ENCODE measurements around the gene SOHLH1.
"Not testable (repeated sequence)": the region's sequence is repeated elsewhere in the genome, so short reads cannot be mapped to it uniquely, and the experiment has no call there.

Gene SOHLH1

DNA sequence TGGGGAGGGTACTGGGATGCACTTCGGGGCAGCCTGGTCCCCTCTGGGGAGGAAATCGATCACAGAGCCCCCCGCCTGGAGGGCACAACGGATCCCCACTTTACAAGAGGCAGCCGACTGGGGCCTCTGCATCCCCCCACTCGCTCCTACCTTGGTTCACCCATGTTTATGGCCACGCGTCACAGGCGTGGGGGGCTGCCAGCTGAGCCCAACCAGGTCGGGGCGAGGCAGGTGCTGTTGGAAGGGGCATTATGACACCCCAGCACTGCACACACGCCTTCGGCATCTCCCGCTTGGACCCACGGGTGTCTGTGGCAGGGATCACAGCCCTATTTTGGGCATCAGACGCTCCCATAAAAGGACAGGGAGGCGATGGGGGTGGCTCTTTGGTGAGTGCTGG is 14.6 kb downstream of the SOHLH1 start:
- H3K4me3 ChIP-seq (ENCODE audit: low read depth in 1 of 5, low read length in 5 of 5), result no peak overlapping the region
- no peaks in the 10 kb centered on the region for H3K4me1 ChIP-seq (ENCODE audit: control insufficient read depth in 5 of 5, insufficient read depth in 5 of 5, low read length in 5 of 5)
- no peak overlapping the region for H3K27ac ChIP-seq (ENCODE audit: low read depth, low read length)
- H3K9me3 ChIP-seq (ENCODE audit: control insufficient read depth in 5 of 5, low read length in 5 of 5), result no peaks in the 10 kb centered on the region
- peaks cover 20 to 44% (median 28%) of the 10 kb centered on the region in 5 donors for H3K27me3 ChIP-seq (ENCODE audit: control insufficient read depth in 5 of 5, insufficient read depth in 4 of 5, low read length in 5 of 5)
- no peak overlapping the region for H3K9ac ChIP-seq (ENCODE audit: low read length in 5 of 5)
- no peaks in the 10 kb centered on the region for H3K36me3 ChIP-seq (ENCODE audit: control insufficient read depth in 5 of 5, insufficient read depth in 5 of 5, low read length in 5 of 5)

DNA sequence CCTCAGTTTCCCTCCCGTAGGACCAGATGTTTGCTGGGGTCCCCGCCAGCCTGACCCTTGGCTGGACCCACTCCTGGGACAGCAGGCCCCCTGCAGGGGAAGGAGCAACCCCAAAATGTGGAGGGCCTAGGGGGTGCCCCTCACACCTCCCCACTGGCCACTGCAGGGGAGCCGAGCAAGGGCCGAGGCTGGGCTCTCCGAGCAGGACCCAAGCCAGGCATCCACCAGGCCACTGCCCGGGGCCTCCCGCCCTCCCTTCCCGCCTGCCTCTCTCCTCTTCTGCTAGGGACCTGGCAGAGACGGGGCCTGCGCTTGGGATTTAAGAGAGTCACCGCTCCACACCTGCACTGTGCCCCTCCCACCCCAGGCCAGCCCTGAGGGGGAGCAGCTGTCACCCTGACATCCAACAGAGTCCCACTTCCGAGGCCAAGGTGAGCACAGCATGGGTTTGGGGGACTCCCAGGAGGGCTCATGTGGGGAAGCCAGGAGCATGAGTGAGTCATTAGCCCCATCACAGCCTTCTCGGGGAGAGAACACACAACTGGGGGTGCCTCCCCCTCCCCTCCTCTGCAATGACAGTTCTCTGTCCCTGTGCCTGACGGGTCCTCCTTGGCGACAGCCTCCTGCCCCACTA is 15.8 kb downstream of the SOHLH1 start:
- no peak overlapping the region for H3K9ac ChIP-seq (ENCODE audit: low read length in 5 of 5)
- H3K9me3 ChIP-seq (ENCODE audit: control insufficient read depth in 5 of 5, low read length in 5 of 5), result no peaks in the 10 kb centered on the region
- no peaks in the 10 kb centered on the region for H3K4me1 ChIP-seq (ENCODE audit: control insufficient read depth in 5 of 5, insufficient read depth in 5 of 5, low read length in 5 of 5)
- peaks cover 18 to 38% (median 26%) of the 10 kb centered on the region in 5 donors for H3K27me3 ChIP-seq (ENCODE audit: control insufficient read depth in 5 of 5, insufficient read depth in 4 of 5, low read length in 5 of 5)
- H3K4me3 ChIP-seq (ENCODE audit: low read depth in 1 of 5, low read length in 5 of 5), result no peak overlapping the region
- no peak overlapping the region for H3K27ac ChIP-seq (ENCODE audit: low read depth, low read length)
- H3K36me3 ChIP-seq (ENCODE audit: control insufficient read depth in 5 of 5, insufficient read depth in 5 of 5, low read length in 5 of 5), result no peaks in the 10 kb centered on the region

GRCh38 chr9:135681161-135681560 is 18.1 kb downstream of the SOHLH1 start:
- Histone ChIP-seq H3K27ac (ENCODE audit: low read depth, low read length) (no peak overlapping the region), H3K9me3 (ENCODE audit: control insufficient read depth in 5 of 5, low read length in 5 of 5) (no peaks in the 10 kb centered on the region), H3K4me3 (ENCODE audit: low read depth in 1 of 5, low read length in 5 of 5) (no peak overlapping the region), H3K4me1 (ENCODE audit: control insufficient read depth in 5 of 5, insufficient read depth in 5 of 5, low read length in 5 of 5) (no peaks in the 10 kb centered on the region), H3K27me3 (ENCODE audit: control insufficient read depth in 5 of 5, insufficient read depth in 4 of 5, low read length in 5 of 5) (peaks cover 12 to 29% (median 16%) of the 10 kb centered on the region in 5 donors), H3K9ac (ENCODE audit: low read length in 5 of 5) (no peak overlapping the region), H3K36me3 (ENCODE audit: control insufficient read depth in 5 of 5, insufficient read depth in 5 of 5, low read length in 5 of 5) (no peaks in the 10 kb centered on the region)

DNA sequence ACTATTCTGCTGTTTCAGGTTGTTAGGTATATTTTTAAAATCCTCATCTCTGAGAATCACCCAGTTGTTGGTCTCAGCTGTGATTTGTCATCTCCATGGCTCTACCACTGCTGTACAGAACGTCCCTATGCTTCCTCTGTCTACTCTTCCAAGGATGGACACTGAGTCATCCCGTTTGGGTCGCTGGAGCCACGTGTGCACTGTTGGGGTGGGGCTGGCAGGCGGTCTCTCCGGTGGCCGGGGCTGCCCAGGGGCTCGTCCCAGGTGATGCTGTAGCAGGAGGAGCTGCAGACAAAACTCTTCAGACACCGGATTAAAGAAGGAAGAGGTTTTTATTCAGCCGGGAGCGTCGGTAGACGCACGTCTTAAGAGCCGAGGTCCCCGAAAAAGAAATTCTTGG is 19.2 kb downstream of the SOHLH1 start:
- H3K27ac ChIP-seq (ENCODE audit: low read depth, low read length), result no peak overlapping the region
- peaks cover 12 to 23% (median 16%) of the 10 kb centered on the region in 5 donors for H3K27me3 ChIP-seq (ENCODE audit: control insufficient read depth in 5 of 5, insufficient read depth in 4 of 5, low read length in 5 of 5)
- H3K36me3 ChIP-seq (ENCODE audit: control insufficient read depth in 5 of 5, insufficient read depth in 5 of 5, low read length in 5 of 5), result no peaks in the 10 kb centered on the region
- H3K4me3 ChIP-seq (ENCODE audit: low read depth in 1 of 5, low read length in 5 of 5), result no peak overlapping the region
- H3K4me1 ChIP-seq (ENCODE audit: control insufficient read depth in 5 of 5, insufficient read depth in 5 of 5, low read length in 5 of 5), result no peaks in the 10 kb centered on the region
- H3K9me3 ChIP-seq (ENCODE audit: control insufficient read depth in 5 of 5, low read length in 5 of 5), result no peaks in the 10 kb centered on the region
- H3K9ac ChIP-seq (ENCODE audit: low read length in 5 of 5), result no peak overlapping the region

DNA sequence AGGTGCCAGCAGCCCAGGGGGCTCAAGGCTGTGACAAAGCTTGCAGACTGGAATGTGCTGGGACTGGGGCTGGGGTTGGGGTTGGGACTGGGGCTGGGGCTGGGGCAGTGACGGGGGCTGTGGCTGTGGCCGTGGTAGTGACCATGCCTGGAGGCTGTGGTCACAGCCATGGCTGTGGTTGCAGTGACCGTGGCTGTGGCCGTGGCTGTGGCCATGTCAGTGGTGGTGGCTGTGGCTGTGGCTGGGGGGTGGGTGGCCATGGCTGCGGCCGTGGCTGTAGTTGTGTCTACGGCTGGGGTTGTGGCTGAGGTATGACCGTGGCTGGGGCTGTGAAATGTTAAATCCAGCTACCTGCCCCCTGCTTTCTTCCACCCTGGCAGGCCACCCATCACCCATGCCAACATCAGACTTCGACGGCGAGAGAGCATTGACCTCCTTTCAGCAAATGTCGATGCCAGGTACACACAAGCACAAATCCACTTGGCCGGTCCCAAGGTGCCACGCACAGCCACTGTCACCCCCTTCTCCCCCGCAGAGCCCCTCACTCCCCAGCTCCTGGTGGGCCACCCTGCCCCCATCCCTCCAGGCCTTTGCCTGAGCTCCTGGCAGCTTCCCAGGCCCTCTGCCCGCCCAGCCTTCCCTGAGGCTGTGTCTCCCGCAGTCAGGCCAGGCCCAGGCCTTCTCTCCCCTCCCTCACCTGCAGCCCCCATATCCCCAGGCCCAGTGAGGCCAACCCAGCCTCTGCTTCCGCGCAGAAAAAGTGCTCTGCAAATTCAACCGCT is 20.9 kb downstream of the SOHLH1 start:
- Histone ChIP-seq H3K36me3 (ENCODE audit: control insufficient read depth in 5 of 5, insufficient read depth in 5 of 5, low read length in 5 of 5) (no peaks in the 10 kb centered on the region), H3K4me1 (ENCODE audit: control insufficient read depth in 5 of 5, insufficient read depth in 5 of 5, low read length in 5 of 5) (no peaks in the 10 kb centered on the region), H3K27me3 (ENCODE audit: control insufficient read depth in 5 of 5, insufficient read depth in 4 of 5, low read length in 5 of 5) (peaks cover 0 to 9% (median 6%) of the 10 kb centered on the region in 5 donors), H3K27ac (ENCODE audit: low read depth, low read length) (no peak overlapping the region), H3K9me3 (ENCODE audit: control insufficient read depth in 5 of 5, low read length in 5 of 5) (no peaks in the 10 kb centered on the region), H3K4me3 (ENCODE audit: low read depth in 1 of 5, low read length in 5 of 5) (no peak overlapping the region), H3K9ac (ENCODE audit: low read length in 5 of 5) (no peak overlapping the region)

- Histone ChIP-seq H3K36me3 (ENCODE audit: control insufficient read depth in 5 of 5, insufficient read depth in 5 of 5, low read length in 5 of 5) (no peaks in the 10 kb centered on the region), H3K4me3 (ENCODE audit: low read depth in 1 of 5, low read length in 5 of 5) (no peak overlapping the region), H3K27me3 (ENCODE audit: control insufficient read depth in 5 of 5, insufficient read depth in 4 of 5, low read length in 5 of 5) (peaks cover 0 to 9% (median 6%) of the 10 kb centered on the region in 5 donors)
These were observed 21.6 kb downstream of the SOHLH1 start for GRCh38 chr9:135677641-135678168.

DNA sequence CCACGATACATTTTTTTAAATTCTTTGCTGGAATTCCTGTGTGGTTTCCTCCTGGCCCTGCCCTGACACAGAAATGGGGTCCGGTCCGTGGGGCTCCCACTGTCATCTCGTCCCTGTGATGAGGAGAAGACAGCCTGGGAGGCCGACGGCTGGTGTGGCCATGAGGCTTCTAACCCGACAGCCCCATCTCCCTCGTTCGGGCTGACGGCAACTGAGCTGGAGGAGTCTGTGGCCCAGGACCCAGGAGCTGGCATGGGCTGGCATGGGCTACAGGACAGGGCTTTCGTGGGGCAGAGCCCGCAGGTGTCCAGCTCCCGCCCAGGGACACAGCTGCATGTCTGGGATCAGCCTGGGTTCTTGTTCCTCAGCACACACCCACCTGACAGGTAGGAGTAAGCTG is 22.4 kb downstream of the SOHLH1 start:
- H3K4me1 ChIP-seq (ENCODE audit: control insufficient read depth in 5 of 5, insufficient read depth in 5 of 5, low read length in 5 of 5), result no peaks in the 10 kb centered on the region
- H3K9me3 ChIP-seq (ENCODE audit: control insufficient read depth in 5 of 5, low read length in 5 of 5), result no peaks in the 10 kb centered on the region
- no peak overlapping the region for H3K4me3 ChIP-seq (ENCODE audit: low read depth in 1 of 5, low read length in 5 of 5)
- H3K9ac ChIP-seq (ENCODE audit: low read length in 5 of 5), result no peak overlapping the region
- H3K27me3 ChIP-seq (ENCODE audit: control insufficient read depth in 5 of 5, insufficient read depth in 4 of 5, low read length in 5 of 5), result peaks cover 3 to 12% (median 5%) of the 10 kb centered on the region in 5 donors
- no peaks in the 10 kb centered on the region for H3K36me3 ChIP-seq (ENCODE audit: control insufficient read depth in 5 of 5, insufficient read depth in 5 of 5, low read length in 5 of 5)
- H3K27ac ChIP-seq (ENCODE audit: low read depth, low read length), result no peak overlapping the region

More at GRCh38 chr9:135677641-135678168, 21.6 kb downstream of the SOHLH1 start:
- Histone ChIP-seq H3K27ac (ENCODE audit: low read depth, low read length) (no peak overlapping the region), H3K4me1 (ENCODE audit: control insufficient read depth in 5 of 5, insufficient read depth in 5 of 5, low read length in 5 of 5) (no peaks in the 10 kb centered on the region), H3K9me3 (ENCODE audit: control insufficient read depth in 5 of 5, low read length in 5 of 5) (no peaks in the 10 kb centered on the region), H3K9ac (ENCODE audit: low read length in 5 of 5) (no peak overlapping the region)

- H3K36me3 ChIP-seq (ENCODE audit: control insufficient read depth in 5 of 5, insufficient read depth in 5 of 5, low read length in 5 of 5), result no peaks in the 10 kb centered on the region
- no peak overlapping the region for H3K4me3 ChIP-seq (ENCODE audit: low read depth in 1 of 5, low read length in 5 of 5)
- peaks cover 6 to 21% (median 10%) of the 10 kb centered on the region in 5 donors for H3K27me3 ChIP-seq (ENCODE audit: control insufficient read depth in 5 of 5, insufficient read depth in 4 of 5, low read length in 5 of 5)
- H3K27ac ChIP-seq (ENCODE audit: low read depth, low read length), result no peak overlapping the region
- H3K9ac ChIP-seq (ENCODE audit: low read length in 5 of 5), result no peak overlapping the region
- H3K4me1 ChIP-seq (ENCODE audit: control insufficient read depth in 5 of 5, insufficient read depth in 5 of 5, low read length in 5 of 5), result no peaks in the 10 kb centered on the region
- no peaks in the 10 kb centered on the region for H3K9me3 ChIP-seq (ENCODE audit: control insufficient read depth in 5 of 5, low read length in 5 of 5)
These were observed 24.3 kb downstream of the SOHLH1 start for GRCh38 chr9:135674977-135675376.

DNA sequence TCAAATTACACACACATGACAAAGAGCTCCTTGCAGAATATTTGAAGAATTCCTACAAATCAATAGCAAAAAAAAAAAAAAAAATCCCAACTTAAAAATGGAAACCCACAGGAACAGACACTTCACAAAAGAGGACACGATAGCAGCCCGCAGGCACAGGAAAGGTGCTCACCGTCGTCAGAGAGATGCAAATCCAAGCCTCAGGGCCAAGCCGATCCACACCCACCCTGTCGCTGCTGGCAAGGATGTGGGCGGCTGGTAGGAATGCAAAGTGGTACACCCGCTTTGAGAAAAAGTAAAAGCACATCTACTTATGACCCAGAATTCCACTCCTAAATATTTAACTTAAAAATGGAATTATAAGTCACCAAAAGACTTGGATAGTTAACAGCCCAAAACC is 25.3 kb downstream of the SOHLH1 start:
- Histone ChIP-seq H3K36me3 (ENCODE audit: control insufficient read depth in 5 of 5, insufficient read depth in 5 of 5, low read length in 5 of 5) (no peaks in the 10 kb centered on the region), H3K27me3 (ENCODE audit: control insufficient read depth in 5 of 5, insufficient read depth in 4 of 5, low read length in 5 of 5) (peaks cover 6 to 28% (median 13%) of the 10 kb centered on the region in 5 donors), H3K9ac (ENCODE audit: low read length in 5 of 5) (no peak overlapping the region), H3K27ac (ENCODE audit: low read depth, low read length) (no peak overlapping the region), H3K4me3 (ENCODE audit: low read depth in 1 of 5, low read length in 5 of 5) (no peak overlapping the region), H3K4me1 (ENCODE audit: control insufficient read depth in 5 of 5, insufficient read depth in 5 of 5, low read length in 5 of 5) (no peaks in the 10 kb centered on the region), H3K9me3 (ENCODE audit: control insufficient read depth in 5 of 5, low read length in 5 of 5) (no peaks in the 10 kb centered on the region)

- peaks cover 6 to 28% (median 13%) of the 10 kb centered on the region in 5 donors for H3K27me3 ChIP-seq (ENCODE audit: control insufficient read depth in 5 of 5, insufficient read depth in 4 of 5, low read length in 5 of 5)
- H3K9ac ChIP-seq (ENCODE audit: low read length in 5 of 5); H3K4me3 ChIP-seq (ENCODE audit: low read depth in 1 of 5, low read length in 5 of 5); H3K27ac ChIP-seq (ENCODE audit: low read depth, low read length); H3K36me3 ChIP-seq (ENCODE audit: control insufficient read depth in 5 of 5, insufficient read depth in 5 of 5, low read length in 5 of 5); H3K9me3 ChIP-seq (ENCODE audit: control insufficient read depth in 5 of 5, low read length in 5 of 5); H3K4me1 ChIP-seq (ENCODE audit: control insufficient read depth in 5 of 5, insufficient read depth in 5 of 5, low read length in 5 of 5): not testable (repeated sequence)
These were observed 26.5 kb downstream of the SOHLH1 start for GRCh38 chr9:135672786-135673185.

Measured in subcutaneous abdominal adipose tissue (tissue), 5 donors.